Measurements from ENCODE around the gene ATP12A.

ATP12A gene

DNA sequence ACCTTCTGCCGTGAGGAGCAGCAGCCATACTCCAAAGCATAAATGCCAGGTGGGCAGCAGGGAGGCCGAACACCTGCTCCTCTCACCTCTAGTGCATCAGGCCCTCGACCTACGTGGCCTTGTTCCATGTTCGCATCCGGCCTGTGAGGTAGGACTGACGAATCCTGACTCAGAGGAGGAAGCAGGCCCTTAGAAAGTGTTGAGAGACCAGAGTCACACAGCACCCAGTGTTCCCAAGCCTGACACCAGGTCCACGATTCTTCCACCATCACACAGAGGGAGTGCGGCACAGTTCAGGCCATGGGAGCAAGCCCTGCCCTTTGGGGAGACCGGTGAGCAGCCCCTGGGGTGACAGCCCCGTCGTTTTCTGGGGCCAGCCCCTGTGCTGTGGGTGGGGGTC is 14.7 kb downstream of the ATP12A start:
- no peaks in the 10 kb centered on the region for H4K20me1 ChIP-seq (ENCODE audit: insufficient read depth)

GRCh38 chr13:24698686-24699085 is 18.5 kb downstream of the ATP12A start:
- H3K27me3 ChIP-seq (ENCODE audit: insufficient read depth, low read depth) = no peaks in the 10 kb centered on the region
- TF ChIP-seq, protein P1, sequence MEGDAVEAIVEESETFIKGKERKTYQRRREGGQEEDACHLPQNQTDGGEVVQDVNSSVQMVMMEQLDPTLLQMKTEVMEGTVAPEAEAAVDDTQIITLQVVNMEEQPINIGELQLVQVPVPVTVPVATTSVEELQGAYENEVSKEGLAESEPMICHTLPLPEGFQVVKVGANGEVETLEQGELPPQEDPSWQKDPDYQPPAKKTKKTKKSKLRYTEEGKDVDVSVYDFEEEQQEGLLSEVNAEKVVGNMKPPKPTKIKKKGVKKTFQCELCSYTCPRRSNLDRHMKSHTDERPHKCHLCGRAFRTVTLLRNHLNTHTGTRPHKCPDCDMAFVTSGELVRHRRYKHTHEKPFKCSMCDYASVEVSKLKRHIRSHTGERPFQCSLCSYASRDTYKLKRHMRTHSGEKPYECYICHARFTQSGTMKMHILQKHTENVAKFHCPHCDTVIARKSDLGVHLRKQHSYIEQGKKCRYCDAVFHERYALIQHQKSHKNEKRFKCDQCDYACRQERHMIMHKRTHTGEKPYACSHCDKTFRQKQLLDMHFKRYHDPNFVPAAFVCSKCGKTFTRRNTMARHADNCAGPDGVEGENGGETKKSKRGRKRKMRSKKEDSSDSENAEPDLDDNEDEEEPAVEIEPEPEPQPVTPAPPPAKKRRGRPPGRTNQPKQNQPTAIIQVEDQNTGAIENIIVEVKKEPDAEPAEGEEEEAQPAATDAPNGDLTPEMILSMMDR (conservative IDR thresholded peaks at IDR 0.05; ENCODE audit: low read depth, low read length) = no peak
- H3K79me2 ChIP-seq (ENCODE audit: insufficient read depth, low read depth) = no peaks in the 10 kb centered on the region

More for the DNA sequence above, 14.7 kb downstream of the ATP12A start:
- H3K79me2 ChIP-seq (ENCODE audit: insufficient read depth, low read depth) = no peaks in the 10 kb centered on the region
- H3K9ac ChIP-seq = no peak overlapping the region
- peak overlapping the region; percentile 34; the same call in 1 of the 2 replicates for H2AFZ ChIP-seq (ENCODE audit: low read depth)
- peaks cover 2% of the 10 kb centered on the region for H3K4me1 ChIP-seq (ENCODE audit: low read depth, poor library complexity, severe bottlenecking)
- TF ChIP-seq, protein P1 (conservative IDR thresholded peaks at IDR 0.05; ENCODE audit: low read depth, low read length) = no peak
- no peaks in the 10 kb centered on the region for H3K27me3 ChIP-seq (ENCODE audit: insufficient read depth, low read depth)
- H3K36me3 ChIP-seq (ENCODE audit: insufficient read depth) = no peaks in the 10 kb centered on the region
- H3K4me3 ChIP-seq (IDR thresholded peaks at IDR 0.05; ENCODE audit: insufficient read depth, low read depth, low read length) = no peak overlapping the region
- no peak overlapping the region for H3K27ac ChIP-seq
- no peak overlapping the region for H3K4me2 ChIP-seq

DNA sequence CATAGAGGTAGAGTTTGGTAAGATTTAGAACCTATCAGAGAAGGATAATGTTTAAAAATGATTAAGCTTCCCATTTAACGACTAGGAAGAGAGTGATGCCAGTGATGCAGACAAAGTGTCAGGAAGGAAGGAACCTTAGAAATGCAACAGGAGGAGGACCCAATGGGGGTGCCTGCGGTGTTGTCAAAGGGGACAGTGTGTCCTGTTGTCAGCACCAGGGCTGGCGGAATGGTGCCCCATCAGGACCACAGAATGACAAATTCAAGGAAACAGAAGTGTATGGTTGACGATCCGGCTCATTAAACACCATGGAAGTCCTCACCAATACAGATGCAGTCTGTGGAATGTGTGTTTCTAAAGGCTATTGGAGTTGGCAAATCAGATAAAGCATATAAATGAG is 19.3 kb downstream of the ATP12A start:
- Histone ChIP-seq H4K20me1 (ENCODE audit: insufficient read depth) (no peaks in the 10 kb centered on the region), H3K27me3 (ENCODE audit: insufficient read depth, low read depth) (no peaks in the 10 kb centered on the region)

More at GRCh38 chr13:24698686-24699085, 18.5 kb downstream of the ATP12A start:
- Histone ChIP-seq H3K36me3 (ENCODE audit: insufficient read depth) (no peaks in the 10 kb centered on the region), H3K4me1 (ENCODE audit: low read depth, poor library complexity, severe bottlenecking) (peaks cover 2% of the 10 kb centered on the region), H3K27ac (no peak overlapping the region), H4K20me1 (ENCODE audit: insufficient read depth) (no peaks in the 10 kb centered on the region), H3K4me3 (IDR thresholded peaks at IDR 0.05; ENCODE audit: insufficient read depth, low read depth, low read length) (no peak overlapping the region), H2AFZ (ENCODE audit: low read depth) (no peak overlapping the region), H3K4me2 (no peak overlapping the region), H3K9ac (no peak overlapping the region)

GRCh38 chr13:24700539-24700938 is 20.3 kb downstream of the ATP12A start:
- H2AFZ ChIP-seq (ENCODE audit: low read depth) = no peak overlapping the region
- no peaks in the 10 kb centered on the region for H3K27me3 ChIP-seq (ENCODE audit: insufficient read depth, low read depth)
- H3K4me2 ChIP-seq = no peak overlapping the region
- TF ChIP-seq, protein P1 (conservative IDR thresholded peaks at IDR 0.05; ENCODE audit: low read depth, low read length) = no peak
- H3K9ac ChIP-seq = no peak overlapping the region
- H3K4me3 ChIP-seq (IDR thresholded peaks at IDR 0.05; ENCODE audit: insufficient read depth, low read depth, low read length) = no peak overlapping the region
- no peaks in the 10 kb centered on the region for H3K79me2 ChIP-seq (ENCODE audit: insufficient read depth, low read depth)
- H3K27ac ChIP-seq = no peak overlapping the region
- no peaks in the 10 kb centered on the region for H3K4me1 ChIP-seq (ENCODE audit: low read depth, poor library complexity, severe bottlenecking)
- H4K20me1 ChIP-seq (ENCODE audit: insufficient read depth) = no peaks in the 10 kb centered on the region
- H3K36me3 ChIP-seq (ENCODE audit: insufficient read depth) = no peaks in the 10 kb centered on the region

More for the DNA sequence above, 19.3 kb downstream of the ATP12A start:
- Histone ChIP-seq H3K9ac (no peak overlapping the region), H3K27ac (no peak overlapping the region), H3K4me3 (IDR thresholded peaks at IDR 0.05; ENCODE audit: insufficient read depth, low read depth, low read length) (no peak overlapping the region), H3K4me1 (ENCODE audit: low read depth, poor library complexity, severe bottlenecking) (no peaks in the 10 kb centered on the region), H3K36me3 (ENCODE audit: insufficient read depth) (no peaks in the 10 kb centered on the region), H2AFZ (ENCODE audit: low read depth) (no peak overlapping the region), H3K79me2 (ENCODE audit: insufficient read depth, low read depth) (no peaks in the 10 kb centered on the region), H3K4me2 (no peak overlapping the region)
- TF ChIP-seq, protein P1 (conservative IDR thresholded peaks at IDR 0.05; ENCODE audit: low read depth, low read length) = no peak
